ENCODE data around the gene ACTG2. TPM values are rescaled to one million over a fixed set of nuclear protein-coding genes. Genes with fewer than 3 reads are reported as not detected.

Gene ACTG2
- total and polyA plus RNA-seq, 10 donors: 0.60 to 17.6 (median 4.3) TPM

DNA sequence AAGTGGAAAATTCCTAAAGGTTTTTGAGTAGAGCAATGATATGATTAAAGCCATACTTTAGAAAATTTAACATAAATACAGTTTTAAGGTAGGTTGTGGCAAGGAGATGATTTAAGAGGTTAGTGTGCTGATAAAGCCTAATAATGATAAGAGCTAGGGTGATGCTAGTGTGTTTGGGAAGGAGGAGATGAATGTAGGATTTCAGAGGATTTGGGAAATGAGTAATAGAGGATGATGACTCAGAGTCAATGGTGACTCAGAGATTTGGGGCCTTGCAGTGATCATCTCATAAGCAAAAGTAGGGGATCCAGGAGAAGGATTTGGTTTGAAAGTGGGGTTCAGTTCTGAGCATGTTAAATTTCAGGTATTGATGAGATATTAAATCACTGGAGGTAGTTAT lies 40.8 kb upstream of the ACTG2 start:
- intact Hi-C loops (cut with DNase I; ENCODE audit: low total_unique reads): no loop called here
- no peak overlapping the region for H3K4me3 ChIP-seq
- no peaks in the 10 kb centered on the region for H3K4me1 ChIP-seq
- TF ChIP-seq, protein P1, sequence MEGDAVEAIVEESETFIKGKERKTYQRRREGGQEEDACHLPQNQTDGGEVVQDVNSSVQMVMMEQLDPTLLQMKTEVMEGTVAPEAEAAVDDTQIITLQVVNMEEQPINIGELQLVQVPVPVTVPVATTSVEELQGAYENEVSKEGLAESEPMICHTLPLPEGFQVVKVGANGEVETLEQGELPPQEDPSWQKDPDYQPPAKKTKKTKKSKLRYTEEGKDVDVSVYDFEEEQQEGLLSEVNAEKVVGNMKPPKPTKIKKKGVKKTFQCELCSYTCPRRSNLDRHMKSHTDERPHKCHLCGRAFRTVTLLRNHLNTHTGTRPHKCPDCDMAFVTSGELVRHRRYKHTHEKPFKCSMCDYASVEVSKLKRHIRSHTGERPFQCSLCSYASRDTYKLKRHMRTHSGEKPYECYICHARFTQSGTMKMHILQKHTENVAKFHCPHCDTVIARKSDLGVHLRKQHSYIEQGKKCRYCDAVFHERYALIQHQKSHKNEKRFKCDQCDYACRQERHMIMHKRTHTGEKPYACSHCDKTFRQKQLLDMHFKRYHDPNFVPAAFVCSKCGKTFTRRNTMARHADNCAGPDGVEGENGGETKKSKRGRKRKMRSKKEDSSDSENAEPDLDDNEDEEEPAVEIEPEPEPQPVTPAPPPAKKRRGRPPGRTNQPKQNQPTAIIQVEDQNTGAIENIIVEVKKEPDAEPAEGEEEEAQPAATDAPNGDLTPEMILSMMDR (IDR thresholded peaks at IDR 0.05 in 8 of 11, conservative IDR thresholded peaks at IDR 0.05 in 3 of 11): no peak
- TF ChIP-seq POLR2A (IDR thresholded peaks at IDR 0.05) (no peak), POLR2AphosphoS5 (IDR thresholded peaks at IDR 0.05) (no peak)
- H3K9me3 ChIP-seq: no peaks in the 10 kb centered on the region
- no peaks in the 10 kb centered on the region for H3K27me3 ChIP-seq (replicated peaks in 1 of 7)
- no peak overlapping the region for H3K27ac ChIP-seq
- peaks cover 5 to 100% (median 93%) of the 10 kb centered on the region in 6 donors for H3K36me3 ChIP-seq
- DNase-seq: no peak

GRCh38 chr2:73855526-73855925 lies 37.3 kb upstream of the ACTG2 start:
- H3K36me3 ChIP-seq: peaks cover 0 to 99% (median 79%) of the 10 kb centered on the region in 6 donors
- WGBS, 5 donors: 88 to 94% (median 94%) methylated on average over 2 of the region's 2 CpGs
- intact Hi-C loops (cut with DNase I; ENCODE audit: low total_unique reads): no loop called here
- H3K4me3 ChIP-seq: no peak overlapping the region
- DNase-seq: no peak
- no peak for TF ChIP-seq POLR2AphosphoS5 (IDR thresholded peaks at IDR 0.05)
- TF ChIP-seq POLR2A (IDR thresholded peaks at IDR 0.05): no peak
- TF ChIP-seq, protein P1 (IDR thresholded peaks at IDR 0.05 in 8 of 11, conservative IDR thresholded peaks at IDR 0.05 in 3 of 11): no peak
- no peaks in the 10 kb centered on the region for H3K4me1 ChIP-seq
- no peak overlapping the region for H3K27ac ChIP-seq
- H3K9me3 ChIP-seq: no peaks in the 10 kb centered on the region
- no peaks in the 10 kb centered on the region for H3K27me3 ChIP-seq (replicated peaks in 1 of 7)

DNA sequence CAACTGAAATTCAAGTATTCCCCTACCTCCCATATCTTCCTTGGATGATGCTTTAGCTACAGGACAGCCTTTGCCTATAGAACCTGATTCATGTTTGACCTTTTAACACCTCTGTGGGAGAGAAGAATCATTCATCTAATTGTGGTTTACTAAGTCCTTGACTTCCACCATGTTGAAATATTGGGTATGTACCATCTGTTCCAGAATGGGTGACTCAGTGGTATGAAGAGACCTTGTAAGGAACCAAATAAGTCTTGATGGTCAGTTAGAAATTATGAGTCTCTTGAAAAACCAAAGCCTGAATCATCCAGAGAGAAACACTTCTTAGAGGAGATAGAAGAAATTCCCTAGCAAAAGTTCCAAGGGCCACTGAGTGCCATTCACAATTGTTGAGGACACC lies 36.6 kb upstream of the ACTG2 start:
- intact Hi-C loops (cut with DNase I; ENCODE audit: low total_unique reads): no loop called here
- Histone ChIP-seq H3K27me3 (replicated peaks in 1 of 7) (no peaks in the 10 kb centered on the region), H3K4me1 (no peaks in the 10 kb centered on the region), H3K9me3 (no peaks in the 10 kb centered on the region), H3K27ac (no peak overlapping the region), H3K36me3 (peaks cover 0 to 99% (median 80%) of the 10 kb centered on the region in 6 donors), H3K4me3 (no peak overlapping the region)
- TF ChIP-seq POLR2AphosphoS5 (IDR thresholded peaks at IDR 0.05) (no peak), POLR2A (IDR thresholded peaks at IDR 0.05) (no peak)
- TF ChIP-seq, protein P1 (IDR thresholded peaks at IDR 0.05 in 8 of 11, conservative IDR thresholded peaks at IDR 0.05 in 3 of 11): no peak
- DNase-seq: no peak

DNA sequence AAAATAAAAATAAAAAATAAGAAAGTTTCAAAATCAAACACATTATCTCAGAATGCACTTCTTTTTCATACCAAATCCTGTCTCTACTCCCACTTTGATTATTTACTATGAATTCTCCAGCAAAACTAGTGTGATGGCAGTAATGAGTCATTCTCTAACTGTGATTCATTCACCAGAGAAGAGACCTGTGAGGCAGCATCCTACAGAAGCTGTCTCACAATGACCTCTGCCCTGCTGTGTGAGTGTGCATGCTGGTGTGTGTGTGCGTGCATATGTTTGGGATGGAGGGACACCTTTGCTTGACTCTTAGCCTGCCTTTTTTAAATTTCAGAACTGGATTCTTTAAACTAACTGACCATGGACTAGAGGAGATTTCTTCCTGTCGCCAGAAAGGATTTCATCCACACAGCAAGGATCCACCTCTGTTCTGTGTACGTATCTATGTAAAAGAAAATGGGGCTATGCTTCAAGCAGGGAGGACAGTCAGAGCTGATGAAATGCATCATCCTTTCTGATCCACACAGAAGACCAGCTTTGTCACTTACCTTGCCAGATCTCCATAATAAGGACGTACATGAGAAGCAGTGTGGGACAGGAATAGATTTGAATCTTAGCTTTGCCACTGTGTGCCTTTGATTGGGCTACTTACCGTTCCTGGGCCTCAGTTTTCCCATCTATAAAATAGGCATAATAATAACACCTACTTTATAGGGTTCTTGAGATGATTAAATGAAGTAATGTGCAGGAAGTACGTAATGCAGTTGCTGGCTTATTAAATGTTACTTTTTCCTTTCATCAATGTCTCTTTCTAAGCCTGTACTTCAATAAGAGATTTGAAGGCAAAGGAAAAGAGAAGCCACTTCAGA lies 32.9 kb upstream of the ACTG2 start:
- Histone ChIP-seq H3K4me1 (no peaks in the 10 kb centered on the region), H3K4me3 (no peak overlapping the region), H3K9me3 (no peaks in the 10 kb centered on the region), H3K27ac (no peak overlapping the region), H3K27me3 (replicated peaks in 1 of 7) (no peaks in the 10 kb centered on the region), H3K36me3 (peaks cover 0 to 99% (median 82%) of the 10 kb centered on the region in 6 donors)
- intact Hi-C loops (cut with DNase I; ENCODE audit: low total_unique reads): no loop called here
- no peak for DNase-seq
- no peak for TF ChIP-seq POLR2A (IDR thresholded peaks at IDR 0.05)
- no peak for TF ChIP-seq POLR2AphosphoS5 (IDR thresholded peaks at IDR 0.05)
- TF ChIP-seq, protein P1 (IDR thresholded peaks at IDR 0.05 in 8 of 11, conservative IDR thresholded peaks at IDR 0.05 in 3 of 11): no peak
- WGBS, 5 donors: 89 to 97% (median 95%) methylated on average over 6 of the region's 6 CpGs

All from spleen (tissue), 11 donors.